Activated CD8-positive, alpha-beta memory T cell treated with anti-CD3 and anti-CD28 coated beads, Interleukin-2, amount 50 U/mL, for 4 hours (primary cell): ENCODE measurements around the gene TNFRSF6B.
"Not testable (repeated sequence)": the region's sequence is repeated elsewhere in the genome, so short reads cannot be mapped to it uniquely, and the experiment has no call there.

Experiments used
- DNase-seq: peaks from one replicate; pipeline ENCODE4 v3.0.0-alpha.2; 2020

TNFRSF6B gene

DNA sequence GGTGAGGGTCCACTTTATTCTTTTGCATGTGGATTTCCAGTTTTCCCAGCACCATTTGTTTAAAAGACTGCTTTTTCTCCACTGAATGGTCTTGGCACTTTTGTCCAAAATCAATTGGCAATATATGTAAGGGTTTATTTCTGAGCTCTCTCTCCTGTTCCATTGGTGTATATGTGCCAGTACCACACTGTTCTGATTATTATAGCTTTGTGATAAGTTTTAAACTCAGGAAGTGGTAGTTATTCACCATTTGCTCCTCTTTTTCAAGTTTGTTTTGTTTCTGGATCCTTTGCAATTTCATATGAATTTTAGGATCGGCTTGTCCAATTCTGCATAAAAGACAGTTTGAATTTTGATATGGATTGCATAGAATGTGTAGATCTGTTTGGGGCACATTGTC, 15.7 kb downstream of the TNFRSF6B start:
- DNase-seq: no peak

DNA sequence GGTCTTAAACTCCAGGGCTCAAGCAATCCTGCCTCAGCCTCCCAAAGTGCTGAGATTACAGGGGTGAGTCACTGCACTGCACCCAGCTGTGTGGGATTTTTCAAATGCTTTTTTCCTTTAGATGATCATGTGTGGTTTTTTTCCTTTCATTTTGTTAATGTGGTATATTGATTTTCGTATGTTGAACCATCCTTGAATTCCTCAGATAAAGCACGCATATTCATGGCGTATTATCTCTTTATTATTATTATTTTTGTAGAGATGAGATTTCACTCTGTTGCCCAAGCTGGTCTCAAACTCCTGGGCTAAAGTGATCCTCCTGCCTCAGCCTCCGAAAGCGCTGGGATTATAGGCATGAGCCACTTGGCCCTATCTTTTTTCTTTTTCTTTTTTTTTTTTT, 18.4 kb downstream of the TNFRSF6B start:
- DNase-seq: no peak

GRCh38 chr20:63718996-63719395, 22.5 kb downstream of the TNFRSF6B start:
- DNase-seq: no peak

DNA sequence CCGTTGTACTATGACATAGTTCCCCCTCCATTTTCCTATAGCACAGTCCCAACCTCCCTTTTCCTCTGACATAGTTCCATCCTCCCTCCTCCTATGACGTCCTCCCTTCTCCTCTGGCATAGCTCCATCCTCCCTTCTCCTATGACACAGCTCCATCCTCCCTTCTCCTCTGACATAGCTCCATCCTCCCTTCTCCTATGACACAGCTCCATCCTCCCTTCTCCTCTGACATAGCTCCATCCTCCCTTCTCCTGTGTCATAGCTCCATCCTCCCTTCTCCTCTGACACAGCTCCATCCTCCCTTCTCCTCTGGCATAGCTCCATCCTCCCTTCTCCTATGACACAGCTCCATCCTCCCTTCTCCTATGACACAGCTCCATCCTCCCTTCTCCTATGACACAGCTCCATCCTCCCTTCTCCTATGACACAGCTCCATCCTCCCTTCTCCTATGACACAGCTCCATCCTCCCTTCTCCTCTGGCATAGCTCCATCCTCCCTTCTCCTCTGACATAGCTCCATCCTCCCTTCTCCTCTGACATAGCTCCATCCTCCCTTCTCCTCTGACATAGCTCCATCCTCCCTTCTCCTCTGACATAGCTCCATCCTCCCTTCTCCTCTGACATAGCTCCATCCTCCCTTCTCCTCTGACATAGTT, 26.6 kb downstream of the TNFRSF6B start:
- not testable (repeated sequence) for DNase-seq

DNA sequence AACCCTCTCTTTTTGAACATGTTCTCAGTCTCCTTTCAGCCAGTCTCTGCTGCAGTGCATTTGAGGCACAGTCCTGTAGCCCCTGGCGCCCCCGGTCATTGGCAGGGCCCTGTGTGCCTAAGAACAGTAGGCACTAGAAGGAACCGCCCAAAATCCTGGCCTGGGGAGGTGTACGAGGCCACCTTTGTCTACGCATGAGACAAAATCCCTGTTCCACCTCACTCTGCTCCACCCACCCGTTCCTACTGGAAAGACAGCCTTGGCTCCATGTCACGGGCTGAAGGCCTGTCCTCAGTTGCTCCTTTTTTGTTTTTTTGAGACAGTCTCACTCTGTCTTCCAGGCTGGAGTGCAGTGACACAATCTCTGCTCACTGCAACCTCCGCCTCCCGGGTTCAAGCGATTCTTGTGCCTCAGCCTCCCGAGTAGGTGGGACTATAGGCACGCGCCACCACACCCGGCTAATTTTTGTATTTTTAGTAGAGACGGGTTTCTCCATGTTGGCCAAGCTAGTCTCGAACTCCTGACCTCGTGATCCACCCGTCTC, 33.8 kb downstream of the TNFRSF6B start:
- DNase-seq: not testable (repeated sequence)

DNA sequence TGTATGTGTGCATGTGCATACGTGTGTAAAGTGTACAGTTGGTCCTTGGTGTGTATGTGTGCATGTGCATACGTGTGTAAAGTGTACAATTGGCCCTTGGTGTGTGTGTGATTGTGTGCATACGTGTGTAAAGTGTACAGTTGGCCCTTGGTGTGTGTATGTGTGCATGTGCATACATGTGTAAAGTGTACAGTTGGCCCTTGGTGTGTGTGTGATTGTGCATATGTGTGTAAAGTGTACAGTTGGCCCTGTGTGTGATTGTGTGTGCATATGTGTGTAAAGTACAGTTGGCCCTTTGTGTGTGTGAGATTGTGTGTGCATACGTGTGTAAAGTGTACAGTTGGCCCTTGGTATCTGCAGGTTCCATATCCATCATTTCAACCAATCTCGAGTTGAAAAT, 35.0 kb downstream of the TNFRSF6B start:
- no peak for DNase-seq

DNA sequence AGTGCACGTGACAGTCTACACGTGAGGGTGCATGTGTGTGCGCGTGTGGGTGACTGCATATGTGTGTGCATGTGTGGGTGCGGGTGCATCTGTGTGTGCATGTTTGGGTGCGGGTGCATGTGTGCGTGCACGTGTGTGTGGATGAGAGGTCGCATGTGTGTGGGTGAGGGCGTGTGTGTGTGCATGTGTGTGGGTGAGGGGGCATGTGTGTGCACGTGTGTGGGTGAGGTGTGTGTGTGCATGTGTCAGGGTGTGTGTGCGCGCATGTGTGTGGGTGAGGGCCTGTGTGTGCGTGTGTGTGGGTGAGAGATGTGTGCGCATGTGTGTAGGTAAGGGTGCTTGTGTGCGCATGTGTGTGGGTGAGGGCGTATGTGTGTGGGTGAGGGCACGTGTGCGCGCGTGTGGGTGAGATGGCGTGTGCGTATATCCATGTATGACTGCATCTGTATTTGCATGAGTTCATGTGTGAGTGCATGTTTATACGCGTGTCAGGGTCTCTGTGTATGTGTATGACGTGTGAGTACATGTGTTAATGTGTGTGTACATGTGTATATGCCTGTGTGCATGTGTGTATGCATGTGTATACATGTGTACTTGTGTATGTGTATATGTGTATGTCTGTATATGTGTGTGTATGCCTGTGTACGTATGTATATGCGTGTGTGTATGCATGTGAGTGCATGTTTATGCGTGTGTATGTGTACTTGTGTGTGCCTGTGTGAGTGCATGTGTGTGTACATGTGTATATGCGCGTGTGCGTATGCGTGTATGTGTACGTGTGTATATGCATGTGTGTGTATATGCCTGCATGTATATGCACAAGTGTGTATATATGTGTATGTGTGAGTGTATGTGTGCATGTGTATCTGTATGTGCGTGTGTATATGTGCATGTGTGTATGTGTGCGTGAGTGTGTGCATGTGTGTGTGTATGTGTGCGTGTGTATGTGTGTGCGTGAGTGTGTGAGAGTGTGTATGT, 36.0 kb downstream of the TNFRSF6B start:
- DNase-seq: no peak

DNA sequence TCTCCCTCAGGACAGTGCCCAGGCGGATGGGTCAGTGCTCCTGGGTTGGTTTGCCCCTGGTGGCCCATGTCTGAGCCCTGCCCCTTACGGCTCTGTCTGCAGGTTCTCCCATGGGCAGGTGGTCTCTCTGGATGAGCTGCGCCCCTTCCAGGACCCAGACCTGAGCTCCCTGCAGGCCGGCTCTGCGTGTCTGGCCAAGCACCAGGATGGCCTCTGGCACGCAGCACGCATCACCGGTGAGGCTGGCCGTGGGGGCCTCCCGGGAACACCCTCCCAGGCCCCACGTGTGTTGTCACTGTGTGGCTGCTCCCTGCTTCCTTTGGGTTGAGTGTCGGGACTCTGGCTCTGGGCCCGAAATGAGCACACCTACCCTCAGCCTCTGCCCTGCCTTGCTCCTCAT, 36.7 kb downstream of the TNFRSF6B start:
- DNase-seq: no peak

GRCh38 chr20:63733579-63734081, 37.2 kb downstream of the TNFRSF6B start:
- DNase-seq: no peak

GRCh38 chr20:63734111-63734945, 37.9 kb downstream of the TNFRSF6B start:
- DNase-seq: no peak

DNA sequence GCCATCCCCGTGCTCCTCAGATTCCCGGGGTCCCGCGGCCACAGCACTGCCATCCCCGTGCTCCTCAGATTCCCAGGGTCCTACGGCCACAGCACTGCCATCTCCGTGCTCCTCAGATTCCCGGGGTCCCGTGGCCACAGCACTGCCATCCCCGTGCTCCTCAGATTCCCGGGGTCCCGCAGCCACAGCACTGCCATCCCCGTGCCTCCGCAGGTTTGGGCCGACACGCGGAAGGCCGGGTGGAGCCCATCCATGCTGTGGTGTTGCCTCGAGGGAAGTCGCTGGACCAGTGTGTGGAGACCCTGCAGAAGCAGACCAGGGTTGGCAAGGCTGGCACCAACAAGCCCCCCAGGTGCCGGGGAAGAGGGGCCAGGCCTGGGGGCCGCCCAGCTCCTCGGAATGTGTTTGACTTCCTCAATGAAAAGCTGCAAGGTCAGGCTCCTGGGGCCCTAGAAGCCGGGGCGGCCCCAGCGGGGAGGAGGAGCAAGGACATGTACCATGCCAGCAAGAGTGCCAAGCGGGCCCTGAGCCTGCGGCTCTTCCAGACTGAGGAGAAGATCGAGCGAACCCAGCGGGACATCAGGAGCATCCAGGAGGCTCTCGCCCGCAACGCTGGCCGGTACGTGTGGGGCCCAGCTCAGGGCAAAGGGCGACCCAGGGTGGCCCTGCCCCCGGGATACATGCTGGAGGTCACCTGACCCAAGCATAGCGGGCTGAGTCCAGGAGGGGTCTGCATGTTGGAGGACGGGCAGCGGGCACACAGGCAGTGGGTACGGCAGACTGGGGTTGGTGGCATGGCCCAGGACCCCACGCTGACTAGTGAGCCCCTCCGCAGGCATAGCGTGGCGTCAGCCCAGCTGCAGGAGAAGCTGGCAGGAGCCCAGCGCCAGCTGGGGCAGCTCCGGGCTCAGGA, 38.8 kb downstream of the TNFRSF6B start:
- DNase-seq: no peak

- peak; percentile 75 for DNase-seq
Observed at GRCh38 chr20:63735859-63736718, 39.6 kb downstream of the TNFRSF6B start, which contains the start of gene LIME1. Gene LIME1 (plus strand): TSS chr20:63736664. CDS start chr20:63737550, 886 bp downstream.

GRCh38 chr20:63736893-63737694, 40.6 kb downstream of the TNFRSF6B start:
- DNase-seq: peak; percentile 67

DNA sequence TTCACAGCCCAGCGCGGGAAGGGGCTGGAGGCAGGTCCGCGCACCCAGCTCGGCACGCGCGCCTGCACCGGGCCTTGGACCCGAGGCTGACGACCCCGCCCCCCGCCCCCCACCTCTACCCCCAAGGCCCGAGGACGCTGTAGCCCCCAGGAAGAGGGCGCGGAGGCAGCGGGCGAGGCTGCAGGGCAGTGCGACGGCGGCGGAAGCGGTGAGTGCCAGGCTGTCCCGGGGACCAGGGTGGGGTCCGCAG, 41.2 kb downstream of the TNFRSF6B start:
- DNase-seq: no peak

DNA sequence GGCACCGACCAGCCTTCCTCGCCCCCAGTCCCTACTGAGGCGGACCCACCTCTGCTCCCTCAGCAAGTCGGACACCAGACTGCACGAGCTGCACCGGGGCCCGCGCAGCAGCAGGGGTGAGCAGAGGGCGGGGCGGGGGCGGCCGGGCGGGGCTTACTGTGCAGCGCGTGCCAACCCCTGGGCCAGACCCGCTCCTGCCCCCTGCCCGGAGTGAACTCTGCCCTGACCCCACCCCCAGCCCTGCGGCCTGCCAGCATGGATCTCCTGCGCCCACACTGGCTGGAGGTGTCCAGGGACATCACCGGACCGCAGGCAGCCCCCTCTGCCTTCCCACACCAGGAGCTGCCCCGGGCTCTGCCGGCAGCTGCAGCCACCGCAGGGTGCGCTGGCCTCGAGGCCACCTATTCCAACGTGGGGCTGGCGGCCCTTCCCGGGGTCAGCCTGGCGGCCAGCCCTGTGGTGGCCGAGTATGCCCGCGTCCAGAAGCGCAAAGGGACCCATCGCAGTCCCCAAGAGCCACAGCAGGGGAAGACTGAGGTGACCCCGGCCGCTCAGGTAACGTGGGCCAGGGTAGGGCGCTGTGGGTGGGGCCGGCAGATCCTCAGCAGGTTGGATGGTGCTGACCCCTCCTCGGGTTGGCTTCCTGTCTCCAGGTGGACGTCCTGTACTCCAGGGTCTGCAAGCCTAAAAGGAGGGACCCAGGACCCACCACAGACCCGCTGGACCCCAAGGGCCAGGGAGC, 41.7 kb downstream of the TNFRSF6B start:
- DNase-seq: no peak

GRCh38 chr20:63738687-63739129, 42.3 kb downstream of the TNFRSF6B start:
- DNase-seq: no peak

DNA sequence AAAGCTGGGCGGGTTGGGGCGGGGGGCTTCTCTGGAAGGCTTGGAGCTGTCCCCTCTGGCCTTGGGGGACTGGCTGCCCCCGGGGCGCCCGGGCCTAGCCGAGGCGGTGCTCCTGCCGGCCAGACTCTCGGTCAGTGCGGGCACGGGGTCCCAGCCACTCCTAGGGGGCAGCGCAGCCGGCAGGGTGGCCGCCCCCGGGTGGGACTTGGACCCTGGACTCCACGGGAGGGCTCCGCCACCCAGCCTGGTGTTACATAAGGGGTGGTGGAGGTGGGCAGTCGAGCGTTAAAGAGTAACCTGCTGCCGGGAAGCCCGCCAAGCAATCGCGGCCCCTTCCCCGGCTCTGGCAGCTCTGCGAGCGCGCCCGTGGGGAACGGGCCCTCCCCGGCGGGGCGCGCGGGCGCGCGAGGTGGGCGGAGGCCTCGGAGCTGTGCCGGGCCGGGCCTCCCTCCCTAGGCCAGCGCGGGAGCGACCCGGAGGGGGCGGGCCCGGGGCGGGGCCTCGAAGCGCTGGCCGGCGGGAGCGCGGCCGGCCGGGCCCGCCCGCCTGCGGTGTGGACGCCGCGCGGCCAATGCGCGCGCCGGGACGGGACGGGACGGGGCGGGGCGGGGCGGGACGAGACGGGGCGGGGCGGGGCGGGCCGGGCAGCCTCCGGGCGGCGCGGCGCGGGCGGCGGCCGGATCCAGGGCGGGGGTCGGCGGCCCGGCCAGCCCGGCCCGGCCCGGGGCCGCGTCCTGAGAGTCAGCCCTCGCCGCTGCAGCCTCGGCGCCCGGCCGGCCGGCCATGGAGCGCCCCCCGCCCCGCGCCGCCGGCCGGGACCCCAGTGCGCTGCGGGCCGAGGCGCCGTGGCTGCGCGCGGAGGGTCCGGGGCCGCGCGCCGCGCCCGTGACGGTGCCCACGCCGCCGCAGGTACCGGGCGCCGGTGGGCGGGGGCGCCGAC, 42.9 kb downstream of the TNFRSF6B start, which contains the start of gene SLC2A4RG:
SLC2A4RG (plus strand) TSS at position 647 of the 940 bp plus-strand sequence; CDS start at position 784, 137 bp downstream.
- DNase-seq: peak; percentile 66
